ENCODE data around the gene RAB10.

GRCh38 chr2:26010943-26011342, 22.9 kb upstream of the RAB10 start:
- TF ChIP-seq ZNF274 (IDR thresholded peaks at IDR 0.05; ENCODE audit: low read depth, low read length) (no peak), YY1 (IDR thresholded peaks at IDR 0.05; ENCODE audit: insufficient read depth, insufficient read length) (no peak)

Data from NT2/D1 (cell line).